Neural crest cell (in vitro differentiated cells): ENCODE measurements around the gene TMEM132C. TPM values are rescaled to one million over a fixed set of nuclear protein-coding genes. Genes with fewer than 3 reads are reported as not detected.
"Not testable (repeated sequence)": the region's sequence is repeated elsewhere in the genome, so short reads cannot be mapped to it uniquely, and the experiment has no call there.

Experiments used
- DNase-seq: peaks from one replicate; pipeline ENCODE4 v3.0.0; 2021; ENCODE audit warnings: low read depth, mixed read lengths, low spot score
- H3K27ac Mint-ChIP-seq: one replicate; pipeline ENCODE4 v1.8.0; 2021; ENCODE audit warnings: mild to moderate bottlenecking, mixed read lengths; ENCODE audit not compliant: unreplicated experiment
- H3K27me3 Mint-ChIP-seq: 2 replicates; pipeline ENCODE4 v1.8.0; 2021; ENCODE audit warnings: low read depth, mild to moderate bottlenecking, mixed read lengths
- H3K36me3 Mint-ChIP-seq: 2 replicates; pipeline ENCODE4 v1.8.0; 2021; ENCODE audit warnings: low read depth, mild to moderate bottlenecking, mixed read lengths
- H3K4me1 Mint-ChIP-seq: 2 replicates; pipeline ENCODE4 v1.8.0; 2021; ENCODE audit warnings: mixed read lengths
- H3K4me3 Mint-ChIP-seq: one replicate; pipeline ENCODE4 v1.8.0; 2021; ENCODE audit warnings: mild to moderate bottlenecking, mixed read lengths
- H3K9me3 Mint-ChIP-seq: 2 replicates; pipeline ENCODE4 v1.8.0; 2021; ENCODE audit warnings: mixed read lengths
- total RNA-seq: library from RNA; stranded (reverse); gene quantifications from 2 replicates; pipeline ENCODE4 v1.2.1, GENCODE V29; 2021
- TF ChIP-seq, protein P1 (sequence below): fragments of 200-600 bp; sonication (generic); conservative IDR thresholded peaks from 2 replicates; pipeline ENCODE4 v1.5.0; 2021; ENCODE audit warnings: antibody characterized with exemption, mild to moderate bottlenecking

TMEM132C gene
- total RNA-seq, 1 donor from 2014 or later: 10.9 TPM

- H3K9me3 Mint-ChIP-seq: no peaks in the 10 kb centered on the region
- TF ChIP-seq, protein P1, sequence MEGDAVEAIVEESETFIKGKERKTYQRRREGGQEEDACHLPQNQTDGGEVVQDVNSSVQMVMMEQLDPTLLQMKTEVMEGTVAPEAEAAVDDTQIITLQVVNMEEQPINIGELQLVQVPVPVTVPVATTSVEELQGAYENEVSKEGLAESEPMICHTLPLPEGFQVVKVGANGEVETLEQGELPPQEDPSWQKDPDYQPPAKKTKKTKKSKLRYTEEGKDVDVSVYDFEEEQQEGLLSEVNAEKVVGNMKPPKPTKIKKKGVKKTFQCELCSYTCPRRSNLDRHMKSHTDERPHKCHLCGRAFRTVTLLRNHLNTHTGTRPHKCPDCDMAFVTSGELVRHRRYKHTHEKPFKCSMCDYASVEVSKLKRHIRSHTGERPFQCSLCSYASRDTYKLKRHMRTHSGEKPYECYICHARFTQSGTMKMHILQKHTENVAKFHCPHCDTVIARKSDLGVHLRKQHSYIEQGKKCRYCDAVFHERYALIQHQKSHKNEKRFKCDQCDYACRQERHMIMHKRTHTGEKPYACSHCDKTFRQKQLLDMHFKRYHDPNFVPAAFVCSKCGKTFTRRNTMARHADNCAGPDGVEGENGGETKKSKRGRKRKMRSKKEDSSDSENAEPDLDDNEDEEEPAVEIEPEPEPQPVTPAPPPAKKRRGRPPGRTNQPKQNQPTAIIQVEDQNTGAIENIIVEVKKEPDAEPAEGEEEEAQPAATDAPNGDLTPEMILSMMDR: no peak
- peaks cover 10% of the 10 kb centered on the region for H3K4me1 Mint-ChIP-seq
Observed at GRCh38 chr12:128483526-128484255, 216.7 kb downstream of the TMEM132C start.

GRCh38 chr12:128497376-128497775 is 230.4 kb downstream of the TMEM132C start:
- not testable (repeated sequence) for H3K27ac Mint-ChIP-seq, DNase-seq, H3K27me3 Mint-ChIP-seq, H3K4me1 Mint-ChIP-seq, H3K4me3 Mint-ChIP-seq
- H3K9me3 Mint-ChIP-seq: peaks cover 13% of the 10 kb centered on the region
- peaks cover 11% of the 10 kb centered on the region for H3K36me3 Mint-ChIP-seq

More at GRCh38 chr12:128483526-128484255, 216.7 kb downstream of the TMEM132C start:
- Mint-ChIP-seq H3K4me3 (no peak overlapping the region), H3K27ac (no peak overlapping the region), H3K36me3 (no peaks in the 10 kb centered on the region), H3K27me3 (peaks cover 2% of the 10 kb centered on the region)
- no peak for DNase-seq

GRCh38 chr12:128507470-128507869 is 240.5 kb downstream of the TMEM132C start:
- no peaks in the 10 kb centered on the region for H3K4me1 Mint-ChIP-seq
- peaks cover 6% of the 10 kb centered on the region for H3K36me3 Mint-ChIP-seq
- TF ChIP-seq, protein P1: no peak
- H3K27ac Mint-ChIP-seq: no peak overlapping the region
- DNase-seq: no peak
- peaks cover 3% of the 10 kb centered on the region for H3K9me3 Mint-ChIP-seq
- no peak overlapping the region for H3K4me3 Mint-ChIP-seq
- H3K27me3 Mint-ChIP-seq: no peaks in the 10 kb centered on the region

GRCh38 chr12:128509170-128509569 is 242.2 kb downstream of the TMEM132C start:
- H3K4me1 Mint-ChIP-seq: no peaks in the 10 kb centered on the region
- H3K4me3 Mint-ChIP-seq: no peak overlapping the region
- no peaks in the 10 kb centered on the region for H3K9me3 Mint-ChIP-seq
- no peaks in the 10 kb centered on the region for H3K27me3 Mint-ChIP-seq
- TF ChIP-seq, protein P1: no peak
- H3K27ac Mint-ChIP-seq: peak overlapping the region; percentile 62
- peaks cover 3% of the 10 kb centered on the region for H3K36me3 Mint-ChIP-seq
- DNase-seq: no peak

- TF ChIP-seq, protein P1: no peak
- H3K4me3 Mint-ChIP-seq: no peak overlapping the region
- no peak overlapping the region for H3K27ac Mint-ChIP-seq
- peaks cover 4% of the 10 kb centered on the region for H3K9me3 Mint-ChIP-seq
- peaks cover 3% of the 10 kb centered on the region for H3K36me3 Mint-ChIP-seq
- H3K4me1 Mint-ChIP-seq: no peaks in the 10 kb centered on the region
- DNase-seq: no peak
- no peaks in the 10 kb centered on the region for H3K27me3 Mint-ChIP-seq
Observed at GRCh38 chr12:128510511-128510910, 243.5 kb downstream of the TMEM132C start.

GRCh38 chr12:128513331-128513730 is 246.4 kb downstream of the TMEM132C start:
- Mint-ChIP-seq H3K4me3 (no peak overlapping the region), H3K27ac (no peak overlapping the region), H3K36me3 (no peaks in the 10 kb centered on the region), H3K27me3 (no peaks in the 10 kb centered on the region), H3K9me3 (peaks cover 4% of the 10 kb centered on the region), H3K4me1 (no peaks in the 10 kb centered on the region)
- TF ChIP-seq, protein P1: no peak
- DNase-seq: no peak
